HepG2 (cell line): ENCODE measurements around the gene SAPCD1. TPM values are rescaled to one million over a fixed set of nuclear protein-coding genes. Genes with fewer than 3 reads are reported as not detected.

Experiments
- ATAC-seq: fragments of 200-7000 bp; cut with Tn5 transposase; 3 replicates; pipeline ENCODE4 v1.9.1; 2020; ENCODE audit warnings: mild to moderate bottlenecking, moderate library complexity
- BruUV-seq: library from RNA; stranded (reverse); fragments of 400-500 nt; replicated peaks from 2 replicates; lab custom pipeline; 2021; lab: Mats Ljungman, UMichigan
- CTCF ChIA-PET: fragments of 300-600 bp; formaldehyde crosslinking; extraction: SDS; loops from one replicate; lab custom pipeline; 2021; ENCODE audit warnings: low total read pairs, inconsistent platforms, low intra/inter-chr PET ratio; lab: Yijun Ruan, JAX
- POLR2A ChIA-PET: fragments of 350-600 bp; sonication (Branson Sonifier 250); formaldehyde crosslinking; loops from one replicate; lab custom pipeline; 2020; ENCODE audit warnings: antibody characterized with exemption, inconsistent platforms; lab: Yijun Ruan, JAX
- DNase-seq: peaks from one replicate; pipeline ENCODE4 v3.0.0-alpha.2; 2015; ENCODE audit warnings: low spot score
- FAIRE-seq: peaks from 3 replicates; lab custom pipeline; 2011; peaks lifted over from hg19 to GRCh38; lab: Jason Lieb, UNC
- H2AFZ ChIP-seq: one replicate; pipeline ENCODE4 v1.6.1; 2011; ENCODE audit warnings: low read length, inconsistent platforms
- H3K27ac ChIP-seq: fragments of 300-600 bp; 3 replicates; pipeline ENCODE4 v1.8.0; 2011; ENCODE audit warnings: mixed run types, mild to moderate bottlenecking, mixed read lengths, low read length, inconsistent platforms; ENCODE audit not compliant: insufficient read depth; ENCODE audit errors: extremely low read length
- H3K27me3 ChIP-seq, 2 experiments: fragments of 200-600 bp in 1 of 2; 2 replicates in 1 of 2; 3 replicates in 1 of 2; pipeline versions ENCODE4 v1.6.0 to v1.8.0; 2011; ENCODE audit warnings: low read length in 2 of 2, mild to moderate bottlenecking in 2 of 2, moderate library complexity in 2 of 2, inconsistent platforms in 1 of 2; ENCODE audit not compliant: insufficient read depth in 2 of 2, control insufficient read depth in 1 of 2
- H3K36me3 ChIP-seq, 2 experiments: fragments of 200-600 bp in 1 of 2; replicated peaks in 1 of 2; 2 replicates in 1 of 2; 3 replicates in 1 of 2; pipeline versions ENCODE4 v1.5.1 to v1.8.0; 2011; ENCODE audit warnings: low read length in 2 of 2, inconsistent platforms in 1 of 2; ENCODE audit not compliant: insufficient read depth in 2 of 2, control insufficient read depth in 1 of 2
- H3K4me1 ChIP-seq: 2 replicates; pipeline ENCODE4 v1.5.1; 2012; ENCODE audit warnings: low read length, inconsistent platforms; ENCODE audit not compliant: insufficient read depth
- H3K4me2 ChIP-seq: 2 replicates; pipeline ENCODE4 v1.6.0; 2011; ENCODE audit warnings: low read depth, low read length, inconsistent platforms
- H3K4me3 ChIP-seq, 3 experiments: fragments of 200-600 bp in 1 of 3; sonication (generic), shearing (Covaris generic) in 1 of 3; replicated peaks in 1 of 3; 2 replicates each; pipeline ENCODE4 v1.5.1; 2011 to 2016; ENCODE audit warnings: low read length in 3 of 3, inconsistent platforms in 2 of 3, low read depth in 2 of 3, mild to moderate bottlenecking in 2 of 3, control low read depth in 1 of 3, mixed read lengths in 1 of 3; ENCODE audit not compliant: insufficient read depth in 1 of 3
- H3K79me2 ChIP-seq: one replicate; pipeline ENCODE4 v1.6.1; 2011; ENCODE audit warnings: low read length, inconsistent platforms; ENCODE audit not compliant: insufficient read depth
- H3K9ac ChIP-seq: 2 replicates; pipeline ENCODE4 v1.6.0; 2011; ENCODE audit warnings: mild to moderate bottlenecking, low read depth, low read length, inconsistent platforms; ENCODE audit not compliant: insufficient read depth
- H3K9me3 ChIP-seq: 2 replicates; pipeline ENCODE4 v1.5.1; 2012; ENCODE audit warnings: mild to moderate bottlenecking, low read length
- H4K20me1 ChIP-seq: 2 replicates; pipeline ENCODE4 v1.6.0; 2011; ENCODE audit warnings: inconsistent platforms, mild to moderate bottlenecking, low read length, moderate library complexity; ENCODE audit not compliant: insufficient read depth
- FOSL2 ChIP-seq: sonication (generic); formaldehyde crosslinking; IDR thresholded peaks from 2 replicates; pipeline ENCODE4 v1.4.0; 2020; ENCODE audit warnings: missing genetic modification reagents
- GPN1 ChIP-seq: sonication (generic); formaldehyde crosslinking; IDR thresholded peaks from 2 replicates; pipeline ENCODE4 v1.5.1; 2020; ENCODE audit warnings: missing genetic modification reagents, borderline replicate concordance
- HES4 ChIP-seq: sonication (generic); formaldehyde crosslinking; IDR thresholded peaks from 2 replicates; pipeline ENCODE4 v1.9.0; 2021; ENCODE audit warnings: mild to moderate bottlenecking, missing genetic modification reagents, borderline replicate concordance
- JUND ChIP-seq: sonication (generic); formaldehyde crosslinking; IDR thresholded peaks from 2 replicates; pipeline ENCODE4 v1.8.0; 2022; ENCODE audit warnings: mild to moderate bottlenecking, missing genetic modification reagents
- LCORL ChIP-seq, 2 experiments: fragments of 450-650 bp in 1 of 2; sonication (generic) in 1 of 2; formaldehyde crosslinking in 1 of 2; IDR thresholded peaks; 2 replicates each; pipeline versions ENCODE4 v1.5.0 to v1.6.1; 2017 to 2020; ENCODE audit warnings: antibody characterized with exemption in 1 of 2, missing genetic modification reagents in 1 of 2
- POLR2A ChIP-seq, 2 experiments: IDR thresholded peaks; 2 replicates each; pipeline ENCODE4 v1.6.1; 2011; ENCODE audit warnings: low read depth in 2 of 2, low read length in 2 of 2, mild to moderate bottlenecking in 1 of 2, moderate library complexity in 1 of 2; ENCODE audit not compliant: insufficient read depth in 1 of 2
- RXRA ChIP-seq: sonication (generic); formaldehyde crosslinking; IDR thresholded peaks from 2 replicates; pipeline ENCODE4 v1.5.1; 2020; ENCODE audit warnings: missing genetic modification reagents
- SP2 ChIP-seq: sonication (generic); formaldehyde crosslinking; IDR thresholded peaks from 2 replicates; pipeline ENCODE4 v1.5.1; 2020; ENCODE audit warnings: mild to moderate bottlenecking, missing genetic modification reagents
- ZNF230 ChIP-seq: sonication (generic); formaldehyde crosslinking; IDR thresholded peaks from 2 replicates; pipeline ENCODE4 v1.4.0; 2020; ENCODE audit warnings: mild to moderate bottlenecking, missing genetic modification reagents
- ZNF761 ChIP-seq: sonication (generic); formaldehyde crosslinking; conservative IDR thresholded peaks from 2 replicates; pipeline ENCODE4 v1.4.0; 2020; ENCODE audit warnings: mild to moderate bottlenecking, missing genetic modification reagents
- ZSCAN25 ChIP-seq: sonication (generic); formaldehyde crosslinking; IDR thresholded peaks from 2 replicates; pipeline ENCODE4 v1.8.0; 2022; ENCODE audit warnings: mild to moderate bottlenecking, missing genetic modification reagents
- WGBS: methylation state at CpG from one replicate; pipeline ENCODE4 v1.1.6; 2017; ENCODE audit warnings: low lambda C conversion rate; 5-methylcytosine and 5-hydroxymethylcytosine counted together
- in situ Hi-C: cut with HindIII; loops from 2 replicates; pipeline ENCODE4 v1.10.0; 2017; ENCODE audit warnings: low pct_unique_long_range_greater_than_20kb; ENCODE audit not compliant: extremely low pct_ligation_motif_present
- intact Hi-C: fragments of 100-400 bp; cut with micrococcal nuclease; formaldehyde crosslinking; loops from one replicate; pipeline ENCODE4 v1.10.0; 2022; ENCODE audit not compliant: unreplicated experiment
- polyA plus RNA-seq, 8 experiments: library from polyadenylated mRNA; depleted of rRNA in 3 of 8; stranded (reverse) in 7 of 8; unstranded in 1 of 8; fragments of >200 nt; fragmentation: Illumina TruSeq in 4 of 8; extraction: Trizol in 4 of 8; gene quantifications; 2 replicates each; pipeline versions ENCODE4 v1.2.1 to v1.2.3, GENCODE V29; 2011 to 2016; ENCODE audit warnings: low read depth in 4 of 8, missing spikeins in 1 of 8, mixed read lengths in 1 of 8; ENCODE audit not compliant: insufficient read depth in 1 of 8
- total RNA-seq, 5 experiments: library from RNA; depleted of rRNA; stranded (reverse); fragments of >200 nt; fragmentation: Illumina TruSeq; extraction: Trizol; gene quantifications; 2 replicates each; pipeline ENCODE4 v1.2.3, GENCODE V29; 2016; ENCODE audit warnings: low read depth in 1 of 5
- TF ChIP-seq, protein P1 (sequence below): sonication (generic); formaldehyde crosslinking; conservative IDR thresholded peaks from 2 replicates; pipeline ENCODE4 v1.4.0; 2020; ENCODE audit warnings: mild to moderate bottlenecking, missing genetic modification reagents, moderate library complexity
- TF ChIP-seq, protein P2 (sequence below): sonication (generic); formaldehyde crosslinking; IDR thresholded peaks from 2 replicates; pipeline ENCODE4 v1.8.0; 2022; ENCODE audit warnings: missing genetic modification reagents, mild to moderate bottlenecking, borderline replicate concordance
- TF ChIP-seq, protein P3 (sequence below), 2 experiments: sonication (generic) in 1 of 2; formaldehyde crosslinking in 1 of 2; IDR thresholded peaks; 2 replicates each; pipeline versions ENCODE4 v1.4.0 to v1.6.1; 2016 to 2020; ENCODE audit warnings: borderline replicate concordance in 1 of 2, low read depth in 1 of 2, mild to moderate bottlenecking in 1 of 2, missing genetic modification reagents in 1 of 2

The SAPCD1 gene
- total and polyA plus RNA-seq, 2 of the 13 experiments (the other 11 are each of a cell fraction or from before 2014, with no cell fraction given) = 2.5 to 3.9 TPM

DNA sequence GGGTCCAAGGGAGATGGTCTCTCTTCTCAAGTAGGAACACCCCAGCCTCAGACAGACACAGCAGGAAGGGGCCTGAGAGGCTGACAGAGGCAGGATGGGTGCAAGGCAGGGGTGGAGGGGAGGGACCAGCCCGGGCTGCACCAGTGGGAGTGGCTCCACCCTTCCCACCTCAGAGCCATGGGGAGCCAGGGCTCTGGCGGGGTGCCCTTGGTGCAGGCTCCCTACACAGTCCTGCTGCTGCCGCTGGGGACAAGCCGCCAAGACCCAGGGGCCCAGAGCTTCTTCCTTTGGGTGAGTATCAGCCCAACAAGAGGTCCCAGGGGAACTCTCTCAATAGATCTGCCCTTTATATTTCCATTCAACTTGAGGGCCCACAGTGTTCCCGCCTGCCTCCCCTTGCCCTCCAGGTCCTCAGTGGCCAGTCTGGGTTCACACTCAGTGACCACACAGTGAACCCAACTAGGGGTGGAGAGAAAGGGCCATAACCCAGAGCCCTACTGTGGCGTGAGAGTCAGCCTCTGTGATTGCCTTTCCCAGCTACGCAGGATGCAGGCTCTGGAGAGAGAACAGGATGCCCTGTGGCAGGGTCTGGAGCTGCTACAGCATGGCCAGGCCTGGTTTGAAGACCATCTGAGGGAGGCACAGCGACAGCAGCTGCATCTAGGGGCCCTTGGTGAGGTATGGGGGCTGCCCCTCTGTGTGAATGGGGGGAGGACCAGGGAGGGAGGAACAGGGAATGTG lies 592 bp downstream of the SAPCD1 start:
- Histone ChIP-seq H3K4me3 (no peak overlapping the region), H3K27me3 (no peaks in the 10 kb centered on the region), H3K4me1 (peaks cover 47% of the 10 kb centered on the region), H3K9me3 (no peaks in the 10 kb centered on the region), H4K20me1 (no peaks in the 10 kb centered on the region), H3K4me2 (no peak overlapping the region), H3K27ac (no peak overlapping the region), H3K36me3 (peaks cover 0 to 2% of the 10 kb centered on the region in 2 experiments; a peak in 3 of 5 replicates), H3K79me2 (no peaks in the 10 kb centered on the region), H2AFZ (no peak overlapping the region), H3K9ac (no peak overlapping the region)
- CTCF ChIA-PET = no interaction called here
- no peak for DNase-seq
- no peak for FAIRE-seq
- ATAC-seq = no peak
- intact Hi-C loops (no loop called here), in situ Hi-C loops (no loop called here)
- POLR2A ChIA-PET = interaction anchor here (1.0 to 1.6 kb wide), 2 partner anchors 24 to 26 kb away, joined by 3 to 10 read pairs; partner anchors contain the start of gene CLIC1
- 80% methylated on average over 5 of the region's 8 CpGs for WGBS
- no TSS peak for BruUV-seq
- TF ChIP-seq HES4 (CRISPR knock-in tag) (no peak), RXRA (CRISPR knock-in tag) (0 out of 2 replicates have a peak, but pooled peaks have one; percentile 16), FOSL2 (CRISPR knock-in tag) (no peak), ZSCAN25 (CRISPR knock-in tag) (peak; percentile 16; the same call in 1 of the 2 replicates), ZNF230 (0 out of 2 replicates have a peak, but pooled peaks have one; percentile 41), GPN1 (no peak), SP2 (CRISPR knock-in tag) (no peak), LCORL (IDR thresholded peaks at IDR 0.05) (no peak), LCORL (CRISPR knock-in tag; IDR thresholded peaks at IDR 0.05) (no peak), JUND (CRISPR knock-in tag) (no peak), POLR2A (IDR thresholded peaks at IDR 0.05; ENCODE audit: insufficient read depth in 1 of 2, low read depth in 2 of 2, low read length in 2 of 2) (peak in 1 of 2 experiments; percentile 11; a peak in 2 of 4 replicates), ZNF761 (no peak)
- TF ChIP-seq, protein P1, sequence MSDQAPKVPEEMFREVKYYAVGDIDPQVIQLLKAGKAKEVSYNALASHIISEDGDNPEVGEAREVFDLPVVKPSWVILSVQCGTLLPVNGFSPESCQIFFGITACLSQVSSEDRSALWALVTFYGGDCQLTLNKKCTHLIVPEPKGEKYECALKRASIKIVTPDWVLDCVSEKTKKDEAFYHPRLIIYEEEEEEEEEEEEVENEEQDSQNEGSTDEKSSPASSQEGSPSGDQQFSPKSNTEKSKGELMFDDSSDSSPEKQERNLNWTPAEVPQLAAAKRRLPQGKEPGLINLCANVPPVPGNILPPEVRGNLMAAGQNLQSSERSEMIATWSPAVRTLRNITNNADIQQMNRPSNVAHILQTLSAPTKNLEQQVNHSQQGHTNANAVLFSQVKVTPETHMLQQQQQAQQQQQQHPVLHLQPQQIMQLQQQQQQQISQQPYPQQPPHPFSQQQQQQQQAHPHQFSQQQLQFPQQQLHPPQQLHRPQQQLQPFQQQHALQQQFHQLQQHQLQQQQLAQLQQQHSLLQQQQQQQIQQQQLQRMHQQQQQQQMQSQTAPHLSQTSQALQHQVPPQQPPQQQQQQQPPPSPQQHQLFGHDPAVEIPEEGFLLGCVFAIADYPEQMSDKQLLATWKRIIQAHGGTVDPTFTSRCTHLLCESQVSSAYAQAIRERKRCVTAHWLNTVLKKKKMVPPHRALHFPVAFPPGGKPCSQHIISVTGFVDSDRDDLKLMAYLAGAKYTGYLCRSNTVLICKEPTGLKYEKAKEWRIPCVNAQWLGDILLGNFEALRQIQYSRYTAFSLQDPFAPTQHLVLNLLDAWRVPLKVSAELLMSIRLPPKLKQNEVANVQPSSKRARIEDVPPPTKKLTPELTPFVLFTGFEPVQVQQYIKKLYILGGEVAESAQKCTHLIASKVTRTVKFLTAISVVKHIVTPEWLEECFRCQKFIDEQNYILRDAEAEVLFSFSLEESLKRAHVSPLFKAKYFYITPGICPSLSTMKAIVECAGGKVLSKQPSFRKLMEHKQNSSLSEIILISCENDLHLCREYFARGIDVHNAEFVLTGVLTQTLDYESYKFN (CRISPR knock-in tag) = 0 out of 2 replicates have a peak, but pooled peaks have one; percentile 28
- TF ChIP-seq, protein P2, sequence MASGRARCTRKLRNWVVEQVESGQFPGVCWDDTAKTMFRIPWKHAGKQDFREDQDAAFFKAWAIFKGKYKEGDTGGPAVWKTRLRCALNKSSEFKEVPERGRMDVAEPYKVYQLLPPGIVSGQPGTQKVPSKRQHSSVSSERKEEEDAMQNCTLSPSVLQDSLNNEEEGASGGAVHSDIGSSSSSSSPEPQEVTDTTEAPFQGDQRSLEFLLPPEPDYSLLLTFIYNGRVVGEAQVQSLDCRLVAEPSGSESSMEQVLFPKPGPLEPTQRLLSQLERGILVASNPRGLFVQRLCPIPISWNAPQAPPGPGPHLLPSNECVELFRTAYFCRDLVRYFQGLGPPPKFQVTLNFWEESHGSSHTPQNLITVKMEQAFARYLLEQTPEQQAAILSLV (CRISPR knock-in tag) = 0 out of 2 replicates have a peak, but pooled peaks have one; percentile 24
- TF ChIP-seq, protein P3, sequence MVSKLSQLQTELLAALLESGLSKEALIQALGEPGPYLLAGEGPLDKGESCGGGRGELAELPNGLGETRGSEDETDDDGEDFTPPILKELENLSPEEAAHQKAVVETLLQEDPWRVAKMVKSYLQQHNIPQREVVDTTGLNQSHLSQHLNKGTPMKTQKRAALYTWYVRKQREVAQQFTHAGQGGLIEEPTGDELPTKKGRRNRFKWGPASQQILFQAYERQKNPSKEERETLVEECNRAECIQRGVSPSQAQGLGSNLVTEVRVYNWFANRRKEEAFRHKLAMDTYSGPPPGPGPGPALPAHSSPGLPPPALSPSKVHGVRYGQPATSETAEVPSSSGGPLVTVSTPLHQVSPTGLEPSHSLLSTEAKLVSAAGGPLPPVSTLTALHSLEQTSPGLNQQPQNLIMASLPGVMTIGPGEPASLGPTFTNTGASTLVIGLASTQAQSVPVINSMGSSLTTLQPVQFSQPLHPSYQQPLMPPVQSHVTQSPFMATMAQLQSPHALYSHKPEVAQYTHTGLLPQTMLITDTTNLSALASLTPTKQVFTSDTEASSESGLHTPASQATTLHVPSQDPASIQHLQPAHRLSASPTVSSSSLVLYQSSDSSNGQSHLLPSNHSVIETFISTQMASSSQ (IDR thresholded peaks at IDR 0.05; ENCODE audit: low read depth) = no peak
- TF ChIP-seq, protein P3 (CRISPR knock-in tag; IDR thresholded peaks at IDR 0.05; ENCODE audit: borderline replicate concordance) = 0 out of 2 replicates have a peak, but pooled peaks have one; percentile 17
